Measurements from ENCODE around the gene ABCG4. TPM values are rescaled to one million over a fixed set of nuclear protein-coding genes. Genes with fewer than 3 reads are reported as not detected.

ABCG4 gene
- total and polyA plus RNA-seq, 9 of the 15 experiments (the other 6 are each of a cell fraction or from before 2014, with no cell fraction given): 0.03 to 0.11 (median 0.07) TPM; not detected in 4

- H3K9me1 ChIP-seq (ENCODE audit: control insufficient read depth, insufficient read depth, low read length): no peaks in the 10 kb centered on the region
- peak overlapping the region; percentile 99 for H3K27ac ChIP-seq (ENCODE audit: extremely low read depth, low read depth, low read length)
- FAIRE-seq: no peak
- in situ Hi-C loops (cut with MboI): loop anchor here (5.0 kb wide), 1 partner anchor 96 kb away; no protein-coding TSS in a partner anchor
- no peaks in the 10 kb centered on the region for H3K9me3 ChIP-seq (replicated peaks; ENCODE audit: control insufficient read depth, insufficient read depth, low read depth, low read length)
- BruUV-seq (replicated peaks): TSS peak; percentile 58
- H3K27me3 ChIP-seq (ENCODE audit: control insufficient read depth in 2 of 2, insufficient read depth in 2 of 2, low read length in 2 of 2): no peaks in the 10 kb centered on the region
- H2AFZ ChIP-seq (ENCODE audit: low read depth, low read length): peak overlapping the region; percentile 95
- peak overlapping the region; percentile 79 for H3K4me3 ChIP-seq
- peak overlapping the region; percentile 96 for H3K4me2 ChIP-seq (ENCODE audit: insufficient read depth, low read length)
- 1% methylated on average over 25 of the region's 29 CpGs for WGBS (ENCODE audit: insufficient coverage, low coverage, missing lambda C conversion rate)
- no peaks in the 10 kb centered on the region for H4K20me1 ChIP-seq (replicated peaks; ENCODE audit: control insufficient read depth, insufficient read depth, low read length)
- peak; percentile 49 to 68 (median 56) for DNase-seq (ENCODE audit: extremely low read depth in 1 of 4, low spot score in 3 of 4)
- ATAC-seq: peak; percentile 67
- intact Hi-C loops (cut with micrococcal nuclease): loop anchor here (2.0 to 5.0 kb wide), 4 partner anchors 56 to 189 kb away; partner anchors contain the start of genes RPS25, SLC37A4 and TRAPPC4
- peaks cover 31% of the 10 kb centered on the region for H3K79me2 ChIP-seq (ENCODE audit: control insufficient read depth, insufficient read depth, low read length)
- H3K9ac ChIP-seq (ENCODE audit: insufficient read depth in 1 of 2, low read depth in 2 of 2, low read length in 2 of 2): peak overlapping the region; percentile 94 to 96
- peaks cover 29 to 32% of the 10 kb centered on the region in 2 experiments for H3K4me1 ChIP-seq (replicated peaks in 1 of 2; ENCODE audit: control insufficient read depth in 2 of 2, insufficient read depth in 2 of 2, low read length in 2 of 2)
- peaks cover 37% of the 10 kb centered on the region for H3K36me3 ChIP-seq (ENCODE audit: control insufficient read depth, insufficient read depth, low read length)
- ChIA-PET POLR2A (interaction anchor here (0.6 to 1.7 kb wide), 8 partner anchors 7 to 226 kb away, joined by 3 to 11 read pairs (median 5); partner anchors contain the start of gene HMBS), CTCF (ENCODE audit: low intra/inter-chr PET ratio) (interaction anchor here (0.7 to 1.4 kb wide), 2 partner anchors 96 to 221 kb away, joined by 3 to 5 read pairs; no protein-coding TSS in a partner anchor)
- TF ChIP-seq PURB (CRISPR knock-in tag; IDR thresholded peaks at IDR 0.05; ENCODE audit: low read depth) (no peak), SIX5 (IDR thresholded peaks at IDR 0.05; ENCODE audit: borderline replicate concordance in 1 of 2, insufficient read depth in 1 of 2, low read depth in 1 of 2, low read length in 2 of 2) (no peak), MTA1 (IDR thresholded peaks at IDR 0.05; ENCODE audit: borderline replicate concordance) (no peak), ZBTB7A (IDR thresholded peaks at IDR 0.05; ENCODE audit: borderline replicate concordance, control insufficient read depth, low read depth, low read length) (peak; percentile 29; the same call in 1 of the 2 replicates), ZBTB34 (CRISPR knock-in tag; IDR thresholded peaks at IDR 0.05) (no peak), MCM2 (IDR thresholded peaks at IDR 0.05; ENCODE audit: low read depth) (no peak), HNRNPH1 (optimal IDR thresholded peaks at IDR 0.05; ENCODE audit: low read depth, low read length) (no peak), CCAR2 (IDR thresholded peaks at IDR 0.05; ENCODE audit: low read depth, low read length) (no peak), SIN3A (IDR thresholded peaks at IDR 0.05; ENCODE audit: borderline replicate concordance in 2 of 2, control insufficient read depth in 1 of 2, low read depth in 2 of 2, low read length in 2 of 2) (peak in 1 of 2 experiments; percentile 44; a peak in 1 of 4 replicates), PRDM10 (IDR thresholded peaks at IDR 0.05; ENCODE audit: partially characterized antibody) (no peak), SRSF9 (IDR thresholded peaks at IDR 0.05; ENCODE audit: borderline replicate concordance, low read depth, low read length) (no peak), ZNF347 (CRISPR knock-in tag; IDR thresholded peaks at IDR 0.05; ENCODE audit: low read depth) (no peak), ARID2 (IDR thresholded peaks at IDR 0.05) (no peak), PML (IDR thresholded peaks at IDR 0.05; ENCODE audit: low read length) (no peak), ZNF79 (CRISPR knock-in tag; IDR thresholded peaks at IDR 0.05; ENCODE audit: low read depth) (no peak)
These were observed 47.7 kb upstream of the ABCG4 start for GRCh38 chr11:119100994-119101758.
